SK-N-SH treated with all-trans-retinoic acid at 6 μM for 48 hours (cell line): ENCODE data around the gene RAVER2.

Experiments
- ATAC-seq: fragments of 200-7000 bp; cut with Tn5 transposase; 3 replicates; pipeline ENCODE4 v1.9.1; 2020; ENCODE audit warnings: mild to moderate bottlenecking, moderate library complexity
- ARNTL ChIP-seq: fragments of 450-650 bp; formaldehyde crosslinking; IDR thresholded peaks from 2 replicates; pipeline ENCODE4 v1.5.0; 2020; ENCODE audit warnings: low read depth, mild to moderate bottlenecking, moderate library complexity, borderline replicate concordance
- BACH2 ChIP-seq: fragments of 250-450 bp; sonication (Bioruptor Pico); IDR thresholded peaks from 2 replicates; pipeline ENCODE4 v1.9.0; 2021; ENCODE audit warnings: mild to moderate bottlenecking, borderline replicate concordance
- ESRRG ChIP-seq: fragments of 250-450 bp; sonication (Bioruptor Pico); IDR thresholded peaks from 2 replicates; pipeline ENCODE4 v1.6.1; 2021; ENCODE audit warnings: mild to moderate bottlenecking
- GLIS3 ChIP-seq: fragments of 250-450 bp; sonication (Bioruptor Pico); IDR thresholded peaks from 2 replicates; pipeline ENCODE4 v1.5.0; 2020; ENCODE audit warnings: mild to moderate bottlenecking, moderate library complexity
- ISL1 ChIP-seq: fragments of 250-450 bp; sonication (Bioruptor Pico); IDR thresholded peaks from 2 replicates; pipeline ENCODE4 v2.1.2; 2022; ENCODE audit warnings: mild to moderate bottlenecking, moderate library complexity
- OSR1 ChIP-seq: fragments of 250-450 bp; sonication (Bioruptor Pico); IDR thresholded peaks from 2 replicates; pipeline ENCODE4 v1.8.0; 2022; ENCODE audit warnings: moderate library complexity, mild to moderate bottlenecking, inconsistent platforms
- POU6F1 ChIP-seq: fragments of 250-450 bp; sonication (Bioruptor Pico); IDR thresholded peaks from 2 replicates; pipeline ENCODE4 v1.8.0; 2021; ENCODE audit warnings: low read depth, mild to moderate bottlenecking, moderate library complexity, borderline replicate concordance
- PPARA ChIP-seq: fragments of 250-450 bp; sonication (Bioruptor Pico); IDR thresholded peaks from 2 replicates; pipeline ENCODE4 v1.5.0; 2020; ENCODE audit warnings: mild to moderate bottlenecking, borderline replicate concordance
- SNAI2 ChIP-seq: fragments of 250-450 bp; sonication (Bioruptor Pico); IDR thresholded peaks from 2 replicates; pipeline ENCODE4 v1.5.0; 2020; ENCODE audit warnings: mild to moderate bottlenecking, moderate library complexity
- TCF4 ChIP-seq: fragments of 250-450 bp; sonication (Bioruptor Pico); IDR thresholded peaks from 2 replicates; pipeline ENCODE4 v1.8.0; 2021; ENCODE audit warnings: mild to moderate bottlenecking, moderate library complexity, borderline replicate concordance
- TOX ChIP-seq: fragments of 250-450 bp; sonication (Bioruptor Pico); IDR thresholded peaks from 2 replicates; pipeline ENCODE4 v1.8.0; 2021; ENCODE audit warnings: mild to moderate bottlenecking, moderate library complexity, borderline replicate concordance
- ZC3H10 ChIP-seq: fragments of 250-450 bp; sonication (Bioruptor Pico); IDR thresholded peaks from 2 replicates; pipeline ENCODE4 v1.5.1; 2021; ENCODE audit warnings: mild to moderate bottlenecking, moderate library complexity
- ZFP3 ChIP-seq: fragments of 250-450 bp; sonication (Bioruptor Pico); IDR thresholded peaks from 2 replicates; pipeline ENCODE4 v1.5.0; 2020; ENCODE audit warnings: mild to moderate bottlenecking, moderate library complexity
- ZFP30 ChIP-seq: fragments of 450-650 bp; formaldehyde crosslinking; IDR thresholded peaks from 2 replicates; pipeline ENCODE4 v1.5.0; 2022; ENCODE audit warnings: mild to moderate bottlenecking, moderate library complexity
- ZNF565 ChIP-seq: fragments of 450-650 bp; formaldehyde crosslinking; conservative IDR thresholded peaks from 2 replicates; pipeline ENCODE4 v1.5.0; 2020; ENCODE audit warnings: low read depth, mild to moderate bottlenecking, moderate library complexity
- ZNF70 ChIP-seq: fragments of 450-650 bp; formaldehyde crosslinking; IDR thresholded peaks from 2 replicates; pipeline ENCODE4 v1.5.0; 2020; ENCODE audit warnings: mild to moderate bottlenecking, moderate library complexity
- ZNF8 ChIP-seq: fragments of 450-650 bp; formaldehyde crosslinking; IDR thresholded peaks from 2 replicates; pipeline ENCODE4 v1.5.0; 2020; ENCODE audit warnings: mild to moderate bottlenecking, moderate library complexity
- TF ChIP-seq, protein P1 (sequence below): fragments of 250-450 bp; sonication (Bioruptor Pico); IDR thresholded peaks from 2 replicates; pipeline ENCODE4 v1.5.1; 2021; ENCODE audit warnings: mild to moderate bottlenecking, moderate library complexity
- TF ChIP-seq, protein P2 (sequence below): fragments of 250-450 bp; sonication (Bioruptor Pico); IDR thresholded peaks from 2 replicates; pipeline ENCODE4 v1.5.1; 2020; ENCODE audit warnings: low read depth, mild to moderate bottlenecking, moderate library complexity
- TF ChIP-seq, protein P3 (sequence below): fragments of 250-450 bp; sonication (Bioruptor Pico); IDR thresholded peaks from 2 replicates; pipeline ENCODE4 v1.5.0; 2020; ENCODE audit warnings: mild to moderate bottlenecking, moderate library complexity

Gene RAVER2

DNA sequence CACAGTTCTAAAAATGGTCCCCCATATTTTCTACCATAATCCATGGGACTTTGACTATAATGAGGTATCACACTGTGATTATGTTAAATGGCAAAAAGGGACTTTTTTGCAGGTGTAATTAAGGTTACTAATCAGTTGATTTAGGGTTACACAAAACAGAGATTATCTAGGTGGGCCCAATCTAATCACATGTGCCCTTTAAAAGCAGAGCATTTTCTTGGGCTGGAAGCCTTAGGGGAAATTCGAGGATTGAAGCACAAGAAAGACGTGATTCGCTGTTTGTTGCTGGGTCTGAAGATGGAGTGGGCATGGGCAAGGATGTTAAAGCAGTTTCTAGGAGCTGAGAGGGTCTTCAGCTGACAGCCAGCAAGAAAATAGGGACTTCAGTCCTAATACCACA is 13.4 kb downstream of the RAVER2 start:
- no peak for ATAC-seq
- TF ChIP-seq TOX: no peak
- TF ChIP-seq POU6F1: no peak
- TF ChIP-seq, protein P1, sequence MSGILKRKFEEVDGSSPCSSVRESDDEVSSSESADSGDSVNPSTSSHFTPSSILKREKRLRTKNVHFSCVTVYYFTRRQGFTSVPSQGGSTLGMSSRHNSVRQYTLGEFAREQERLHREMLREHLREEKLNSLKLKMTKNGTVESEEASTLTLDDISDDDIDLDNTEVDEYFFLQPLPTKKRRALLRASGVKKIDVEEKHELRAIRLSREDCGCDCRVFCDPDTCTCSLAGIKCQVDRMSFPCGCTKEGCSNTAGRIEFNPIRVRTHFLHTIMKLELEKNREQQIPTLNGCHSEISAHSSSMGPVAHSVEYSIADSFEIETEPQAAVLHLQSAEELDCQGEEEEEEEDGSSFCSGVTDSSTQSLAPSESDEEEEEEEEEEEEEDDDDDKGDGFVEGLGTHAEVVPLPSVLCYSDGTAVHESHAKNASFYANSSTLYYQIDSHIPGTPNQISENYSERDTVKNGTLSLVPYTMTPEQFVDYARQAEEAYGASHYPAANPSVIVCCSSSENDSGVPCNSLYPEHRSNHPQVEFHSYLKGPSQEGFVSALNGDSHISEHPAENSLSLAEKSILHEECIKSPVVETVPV: no peak
- TF ChIP-seq, protein P2, sequence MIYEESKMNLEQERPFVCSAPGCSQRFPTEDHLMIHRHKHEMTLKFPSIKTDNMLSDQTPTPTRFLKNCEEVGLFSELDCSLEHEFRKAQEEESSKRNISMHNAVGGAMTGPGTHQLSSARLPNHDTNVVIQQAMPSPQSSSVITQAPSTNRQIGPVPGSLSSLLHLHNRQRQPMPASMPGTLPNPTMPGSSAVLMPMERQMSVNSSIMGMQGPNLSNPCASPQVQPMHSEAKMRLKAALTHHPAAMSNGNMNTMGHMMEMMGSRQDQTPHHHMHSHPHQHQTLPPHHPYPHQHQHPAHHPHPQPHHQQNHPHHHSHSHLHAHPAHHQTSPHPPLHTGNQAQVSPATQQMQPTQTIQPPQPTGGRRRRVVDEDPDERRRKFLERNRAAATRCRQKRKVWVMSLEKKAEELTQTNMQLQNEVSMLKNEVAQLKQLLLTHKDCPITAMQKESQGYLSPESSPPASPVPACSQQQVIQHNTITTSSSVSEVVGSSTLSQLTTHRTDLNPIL (CRISPR knock-in tag): no peak
- no peak for TF ChIP-seq ZNF70
- TF ChIP-seq ZC3H10 (CRISPR knock-in tag): no peak
- no peak for TF ChIP-seq TCF4 (CRISPR knock-in tag)
- no peak for TF ChIP-seq SNAI2
- no peak for TF ChIP-seq BACH2
- TF ChIP-seq ESRRG (CRISPR knock-in tag): no peak
- TF ChIP-seq OSR1 (CRISPR knock-in tag): no peak
- TF ChIP-seq ZFP30 (CRISPR knock-in tag): no peak

DNA sequence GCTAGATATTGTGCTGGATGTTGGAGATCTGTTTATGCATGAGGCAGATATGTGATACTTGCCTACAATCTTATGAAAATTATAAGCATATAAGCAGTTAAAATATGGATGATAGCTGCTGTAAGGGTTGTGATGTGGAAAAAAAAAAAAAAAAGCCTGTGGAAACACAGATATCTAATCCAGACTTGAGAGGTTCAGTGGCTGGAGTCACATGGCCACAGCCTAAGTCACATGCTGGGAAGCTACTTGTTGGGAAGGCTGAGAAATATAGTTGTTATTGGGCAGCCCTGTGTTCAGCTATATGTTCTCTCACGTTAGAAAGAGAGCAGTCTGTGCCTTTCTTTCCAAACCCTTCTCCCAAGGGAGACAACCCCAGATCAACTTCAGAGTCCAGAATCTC is 15.1 kb downstream of the RAVER2 start:
- ATAC-seq: no peak
- TF ChIP-seq ZFP3 (CRISPR knock-in tag) (no peak), ZC3H10 (CRISPR knock-in tag) (no peak), OSR1 (CRISPR knock-in tag) (no peak), POU6F1 (no peak), GLIS3 (CRISPR knock-in tag) (no peak), ARNTL (CRISPR knock-in tag) (no peak), ZNF565 (CRISPR knock-in tag) (no peak), TOX (no peak), ZFP30 (CRISPR knock-in tag) (no peak), TCF4 (CRISPR knock-in tag) (no peak), ZNF70 (no peak), BACH2 (no peak), ISL1 (CRISPR knock-in tag) (no peak)
- TF ChIP-seq, protein P2 (CRISPR knock-in tag): no peak
- TF ChIP-seq, protein P3, sequence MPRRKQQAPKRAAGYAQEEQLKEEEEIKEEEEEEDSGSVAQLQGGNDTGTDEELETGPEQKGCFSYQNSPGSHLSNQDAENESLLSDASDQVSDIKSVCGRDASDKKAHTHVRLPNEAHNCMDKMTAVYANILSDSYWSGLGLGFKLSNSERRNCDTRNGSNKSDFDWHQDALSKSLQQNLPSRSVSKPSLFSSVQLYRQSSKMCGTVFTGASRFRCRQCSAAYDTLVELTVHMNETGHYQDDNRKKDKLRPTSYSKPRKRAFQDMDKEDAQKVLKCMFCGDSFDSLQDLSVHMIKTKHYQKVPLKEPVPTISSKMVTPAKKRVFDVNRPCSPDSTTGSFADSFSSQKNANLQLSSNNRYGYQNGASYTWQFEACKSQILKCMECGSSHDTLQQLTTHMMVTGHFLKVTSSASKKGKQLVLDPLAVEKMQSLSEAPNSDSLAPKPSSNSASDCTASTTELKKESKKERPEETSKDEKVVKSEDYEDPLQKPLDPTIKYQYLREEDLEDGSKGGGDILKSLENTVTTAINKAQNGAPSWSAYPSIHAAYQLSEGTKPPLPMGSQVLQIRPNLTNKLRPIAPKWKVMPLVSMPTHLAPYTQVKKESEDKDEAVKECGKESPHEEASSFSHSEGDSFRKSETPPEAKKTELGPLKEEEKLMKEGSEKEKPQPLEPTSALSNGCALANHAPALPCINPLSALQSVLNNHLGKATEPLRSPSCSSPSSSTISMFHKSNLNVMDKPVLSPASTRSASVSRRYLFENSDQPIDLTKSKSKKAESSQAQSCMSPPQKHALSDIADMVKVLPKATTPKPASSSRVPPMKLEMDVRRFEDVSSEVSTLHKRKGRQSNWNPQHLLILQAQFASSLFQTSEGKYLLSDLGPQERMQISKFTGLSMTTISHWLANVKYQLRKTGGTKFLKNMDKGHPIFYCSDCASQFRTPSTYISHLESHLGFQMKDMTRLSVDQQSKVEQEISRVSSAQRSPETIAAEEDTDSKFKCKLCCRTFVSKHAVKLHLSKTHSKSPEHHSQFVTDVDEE (CRISPR knock-in tag): no peak

DNA sequence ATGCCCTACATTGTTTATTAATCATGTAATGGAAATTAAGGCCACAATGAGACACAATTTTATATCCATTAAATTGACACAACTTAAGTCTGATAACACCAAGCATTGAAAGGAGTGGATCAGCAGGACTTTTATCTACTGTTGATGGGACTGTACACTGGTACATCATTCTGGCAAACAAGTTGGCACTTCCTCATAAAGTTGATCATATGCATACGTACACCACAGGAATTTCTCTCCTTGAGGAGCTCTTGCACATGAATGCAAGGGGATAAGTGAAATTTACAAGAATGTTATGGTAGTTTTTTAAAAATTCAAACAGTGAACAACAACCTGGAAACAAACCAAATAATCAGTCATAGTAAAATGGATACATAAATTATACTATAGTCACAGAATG is 20.1 kb downstream of the RAVER2 start:
- no peak for ATAC-seq
- TF ChIP-seq ARNTL (CRISPR knock-in tag) (no peak), TCF4 (CRISPR knock-in tag) (no peak), ZNF565 (CRISPR knock-in tag) (no peak), ZNF8 (no peak), ZFP3 (CRISPR knock-in tag) (no peak), PPARA (CRISPR knock-in tag) (no peak), TOX (no peak), ZNF70 (no peak), ISL1 (CRISPR knock-in tag) (no peak), ZFP30 (CRISPR knock-in tag) (no peak)
- TF ChIP-seq, protein P1: no peak
- TF ChIP-seq, protein P3 (CRISPR knock-in tag): no peak
